OCI-LY7 (cell line): Measurements from ENCODE around the gene LUC7L3. TPM values are rescaled to one million over a fixed set of nuclear protein-coding genes. Genes with fewer than 3 reads are reported as not detected.

ENCODE experiments used
- BruUV-seq: library from RNA; stranded (reverse); fragments of 400-500 nt; replicated peaks from 2 replicates; lab custom pipeline; 2021; lab: Mats Ljungman, UMichigan
- CTCF ChIA-PET: fragments of 300-600 bp; sonication (Branson Sonifier 250); formaldehyde crosslinking; loops from one replicate; lab custom pipeline; 2022; ENCODE audit warnings: antibody characterized with exemption; ENCODE audit not compliant: unreplicated experiment; lab: Charles Lee
- POLR2A ChIA-PET: fragments of 300-600 bp; sonication (Branson Sonifier 250); formaldehyde crosslinking; loops from one replicate; lab custom pipeline; 2022; ENCODE audit warnings: antibody characterized with exemption; lab: Charles Lee
- DNase-seq: peaks from one replicate; pipeline ENCODE4 v3.0.0-alpha.2; 2015; ENCODE audit warnings: low spot score
- H2AFZ ChIP-seq: fragments of 200-600 bp; sonication (generic), shearing (Covaris generic); 2 replicates; pipeline ENCODE4 v1.6.1; 2014; ENCODE audit warnings: mild to moderate bottlenecking, antibody characterized with exemption, low read length, moderate library complexity
- H3K27ac ChIP-seq: fragments of 200-600 bp; sonication (generic); 2 replicates; pipeline ENCODE4 v1.5.1; 2014; ENCODE audit warnings: mixed run types, low read depth, mild to moderate bottlenecking, moderate library complexity, low read length, inconsistent platforms; ENCODE audit not compliant: poor library complexity, severe bottlenecking
- H3K36me3 ChIP-seq: fragments of 200-600 bp; sonication (generic); 2 replicates; pipeline ENCODE4 v1.6.1; 2014; ENCODE audit warnings: mild to moderate bottlenecking, antibody characterized with exemption, low read length, moderate library complexity, mixed read lengths; ENCODE audit not compliant: insufficient read depth
- H3K4me1 ChIP-seq: fragments of 200-600 bp; sonication (generic); 2 replicates; pipeline ENCODE4 v1.5.1; 2014; ENCODE audit warnings: mild to moderate bottlenecking, low read length; ENCODE audit not compliant: insufficient read depth, poor library complexity, severe bottlenecking
- H3K4me2 ChIP-seq: fragments of 200-600 bp; sonication (generic); 2 replicates; pipeline ENCODE4 v1.6.1; 2014; ENCODE audit warnings: mild to moderate bottlenecking, low read length
- H3K4me3 ChIP-seq: fragments of 200-600 bp; sonication (generic); 2 replicates; pipeline ENCODE4 v1.5.1; 2014; ENCODE audit warnings: mild to moderate bottlenecking, low read depth, low read length; ENCODE audit not compliant: poor library complexity, severe bottlenecking
- H3K79me2 ChIP-seq: fragments of 200-600 bp; sonication (generic); 2 replicates; pipeline ENCODE4 v1.6.1; 2016; ENCODE audit warnings: low read depth, mild to moderate bottlenecking, low read length, moderate library complexity, mixed read lengths; ENCODE audit not compliant: insufficient read depth
- H3K9me2 ChIP-seq: fragments of 200-600 bp; sonication (generic); 2 replicates; pipeline ENCODE4 v1.6.1; 2016; ENCODE audit warnings: mild to moderate bottlenecking, low read length, mixed read lengths; ENCODE audit not compliant: insufficient read depth
- H3K9me3 ChIP-seq: fragments of 200-600 bp; sonication (generic); 2 replicates; pipeline ENCODE4 v1.6.1; 2014; ENCODE audit warnings: mild to moderate bottlenecking, mixed run types, low read length, mixed read lengths
- H4K20me1 ChIP-seq: fragments of 200-600 bp; sonication (generic); 2 replicates; pipeline ENCODE4 v1.6.1; 2014; ENCODE audit warnings: mild to moderate bottlenecking, antibody characterized with exemption, low read length, moderate library complexity, mixed read lengths; ENCODE audit not compliant: insufficient read depth
- CTCF ChIP-seq: fragments of 200-600 bp; sonication (generic); conservative IDR thresholded peaks from 2 replicates; pipeline ENCODE4 v1.5.1; 2014; ENCODE audit warnings: mild to moderate bottlenecking, antibody characterized with exemption, low read length, moderate library complexity, mixed read lengths
- EZH2phosphoT487 ChIP-seq: fragments of 200-600 bp; sonication (generic); IDR thresholded peaks from 2 replicates; pipeline ENCODE4 v1.6.1; 2018; ENCODE audit warnings: low read depth, borderline replicate concordance, mild to moderate bottlenecking, mixed run types, antibody characterized with exemption, low read length, moderate library complexity, mixed read lengths
- intact Hi-C: fragments of 100-400 bp; cut with micrococcal nuclease; formaldehyde crosslinking; loops from one replicate; pipeline ENCODE4 v1.10.0; 2022; ENCODE audit not compliant: unreplicated experiment
- total RNA-seq, 2 experiments: library from RNA; depleted of rRNA in 1 of 2; stranded (reverse); fragments of >200 nt in 1 of 2; shearing (Covaris generic) in 1 of 2; gene quantifications; 2 replicates each; pipeline ENCODE4 v1.2.3, GENCODE V29; 2014 to 2022

LUC7L3 gene
- total RNA-seq, 2 experiments from 2014 or later, result 109 to 190 TPM

- no peaks in the 10 kb centered on the region for H3K9me3 ChIP-seq
- TF ChIP-seq EZH2phosphoT487 (no peak), CTCF (no peak)
- H4K20me1 ChIP-seq, result no peaks in the 10 kb centered on the region
- H3K79me2 ChIP-seq, result no peaks in the 10 kb centered on the region
- ChIA-PET POLR2A (interaction anchor here (0.5 to 0.6 kb wide), 2 partner anchors 20 to 97 kb away, joined by 4 read pairs; no protein-coding TSS in a partner anchor), CTCF (no interaction called here)
- no peaks in the 10 kb centered on the region for H3K9me2 ChIP-seq
- no peak overlapping the region for H2AFZ ChIP-seq
- H3K27ac ChIP-seq, result no peak overlapping the region
- BruUV-seq, result no TSS peak
- H3K4me2 ChIP-seq, result no peak overlapping the region
- no peaks in the 10 kb centered on the region for H3K36me3 ChIP-seq
- no peak for DNase-seq
- no peak overlapping the region for H3K4me3 ChIP-seq
- H3K4me1 ChIP-seq, result no peaks in the 10 kb centered on the region
- intact Hi-C loops, result no loop called here
These were observed 35.2 kb upstream of the LUC7L3 start for GRCh38 chr17:50684288-50684611.

GRCh38 chr17:50684612-50685333, 34.6 kb upstream of the LUC7L3 start:
- H3K4me2 ChIP-seq, result no peak overlapping the region
- TF ChIP-seq EZH2phosphoT487, result no peak
- DNase-seq, result no peak

GRCh38 chr17:50685334-50685665, 34.1 kb upstream of the LUC7L3 start:
- Histone ChIP-seq H3K36me3 (no peaks in the 10 kb centered on the region), H3K4me2 (no peak overlapping the region), H3K79me2 (no peaks in the 10 kb centered on the region), H3K9me3 (no peaks in the 10 kb centered on the region), H3K4me1 (no peaks in the 10 kb centered on the region), H3K9me2 (no peaks in the 10 kb centered on the region), H3K4me3 (no peak overlapping the region), H3K27ac (no peak overlapping the region), H2AFZ (no peak overlapping the region), H4K20me1 (no peaks in the 10 kb centered on the region)
- CTCF ChIA-PET, result no interaction called here
- no peak for DNase-seq
- TF ChIP-seq EZH2phosphoT487 (no peak), CTCF (no peak)
- intact Hi-C loops, result no loop called here
- POLR2A ChIA-PET, result no interaction called here
- BruUV-seq, result no TSS peak

More at GRCh38 chr17:50684612-50685333, 34.6 kb upstream of the LUC7L3 start:
- H3K9me2 ChIP-seq, result no peaks in the 10 kb centered on the region
- no peak overlapping the region for H3K4me3 ChIP-seq
- no TSS peak for BruUV-seq
- intact Hi-C loops, result no loop called here
- no peaks in the 10 kb centered on the region for H4K20me1 ChIP-seq
- no peak overlapping the region for H3K27ac ChIP-seq
- H2AFZ ChIP-seq, result no peak overlapping the region
- no peaks in the 10 kb centered on the region for H3K36me3 ChIP-seq
- POLR2A ChIA-PET, result interaction anchor here (0.5 to 0.6 kb wide), 2 partner anchors 20 to 97 kb away, joined by 4 read pairs; no protein-coding TSS in a partner anchor
- no peaks in the 10 kb centered on the region for H3K4me1 ChIP-seq
- no peaks in the 10 kb centered on the region for H3K79me2 ChIP-seq
- no peaks in the 10 kb centered on the region for H3K9me3 ChIP-seq
- CTCF ChIA-PET, result no interaction called here
